Stimulated activated CD8-positive, alpha-beta memory T cell treated with anti-CD3 and anti-CD28 coated beads, Interleukin-12 subunit alpha, Interleukin-12 subunit beta, amount 100 ng/mL, for 4 hours (primary cell): ENCODE measurements around the gene TMEM165.

ENCODE experiments used
- DNase-seq: peaks from one replicate; pipeline ENCODE4 v3.0.0-alpha.2; 2020; ENCODE audit warnings: low read depth

The TMEM165 gene

DNA sequence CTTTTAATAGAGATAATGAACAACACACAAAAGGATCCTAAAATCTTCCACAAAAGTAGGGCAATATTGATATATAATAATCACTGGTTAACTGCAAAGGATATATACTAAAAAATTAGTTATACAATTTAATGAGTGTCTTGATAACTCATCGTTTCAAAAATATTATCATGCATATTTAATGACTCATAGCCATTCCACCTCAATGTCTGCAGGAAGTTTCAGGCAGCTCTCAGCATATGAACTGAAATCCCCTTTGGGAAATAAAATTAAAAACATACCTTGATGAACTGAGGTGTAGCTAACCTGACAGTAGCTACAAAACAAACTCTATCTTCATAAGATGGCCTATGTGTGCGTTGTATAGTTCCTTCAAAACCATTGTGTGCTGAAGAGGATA lies 62.9 kb downstream of the TMEM165 start:
- no peak for DNase-seq

DNA sequence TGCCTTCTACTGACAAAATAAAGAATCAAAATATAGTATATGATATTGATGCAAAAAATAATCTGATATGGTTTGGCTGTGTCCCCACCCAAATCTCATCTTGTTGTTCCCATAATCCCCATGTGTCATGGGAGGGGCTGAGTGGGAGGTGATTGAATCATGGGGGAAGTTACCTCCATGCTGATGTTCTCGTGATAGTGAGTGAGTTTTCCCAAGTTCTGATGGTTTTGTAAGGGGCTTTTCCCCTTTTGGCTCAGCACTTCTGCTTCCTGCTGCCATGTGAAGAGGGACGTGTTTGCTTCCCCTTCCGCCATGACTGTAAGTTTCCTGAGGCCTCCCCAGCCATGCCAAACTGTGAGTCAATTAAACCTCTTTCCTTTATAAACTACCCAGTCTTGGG lies 70.2 kb downstream of the TMEM165 start:
- DNase-seq: no peak

GRCh38 chr4:55468724-55469123 lies 73.0 kb downstream of the TMEM165 start:
- no peak for DNase-seq

GRCh38 chr4:55469979-55470378 lies 74.2 kb downstream of the TMEM165 start:
- no peak for DNase-seq
